ENCODE data around the gene WDFY2.

- TF ChIP-seq, protein P1, sequence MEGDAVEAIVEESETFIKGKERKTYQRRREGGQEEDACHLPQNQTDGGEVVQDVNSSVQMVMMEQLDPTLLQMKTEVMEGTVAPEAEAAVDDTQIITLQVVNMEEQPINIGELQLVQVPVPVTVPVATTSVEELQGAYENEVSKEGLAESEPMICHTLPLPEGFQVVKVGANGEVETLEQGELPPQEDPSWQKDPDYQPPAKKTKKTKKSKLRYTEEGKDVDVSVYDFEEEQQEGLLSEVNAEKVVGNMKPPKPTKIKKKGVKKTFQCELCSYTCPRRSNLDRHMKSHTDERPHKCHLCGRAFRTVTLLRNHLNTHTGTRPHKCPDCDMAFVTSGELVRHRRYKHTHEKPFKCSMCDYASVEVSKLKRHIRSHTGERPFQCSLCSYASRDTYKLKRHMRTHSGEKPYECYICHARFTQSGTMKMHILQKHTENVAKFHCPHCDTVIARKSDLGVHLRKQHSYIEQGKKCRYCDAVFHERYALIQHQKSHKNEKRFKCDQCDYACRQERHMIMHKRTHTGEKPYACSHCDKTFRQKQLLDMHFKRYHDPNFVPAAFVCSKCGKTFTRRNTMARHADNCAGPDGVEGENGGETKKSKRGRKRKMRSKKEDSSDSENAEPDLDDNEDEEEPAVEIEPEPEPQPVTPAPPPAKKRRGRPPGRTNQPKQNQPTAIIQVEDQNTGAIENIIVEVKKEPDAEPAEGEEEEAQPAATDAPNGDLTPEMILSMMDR (IDR thresholded peaks at IDR 0.05; ENCODE audit: low read depth, low read length) = no peak
- no peak for TF ChIP-seq POLR2A (IDR thresholded peaks at IDR 0.05; ENCODE audit: extremely low read depth, insufficient read length)
- TF ChIP-seq MAX (IDR thresholded peaks at IDR 0.05; ENCODE audit: low read depth, low read length) = no peak
- TF ChIP-seq MYC (IDR thresholded peaks at IDR 0.05; ENCODE audit: low read depth, low read length) = no peak
Observed at GRCh38 chr13:51668580-51669195, 84.4 kb downstream of the WDFY2 start.

Measured in NB4 (cell line).